Measurements from ENCODE around the gene ING5.
"Not testable (repeated sequence)": the region's sequence is repeated elsewhere in the genome, so short reads cannot be mapped to it uniquely, and the experiment has no call there.

The ING5 gene

GRCh38 chr2:241743008-241743407, 41.2 kb downstream of the ING5 start:
- DNase-seq, result not testable (repeated sequence)

GRCh38 chr2:241743620-241744019, 41.8 kb downstream of the ING5 start:
- DNase-seq, result no peak

GRCh38 chr2:241744028-241744754, 42.4 kb downstream of the ING5 start:
- DNase-seq, result no peak

GRCh38 chr2:241745276-241745675, 43.4 kb downstream of the ING5 start:
- no peak for DNase-seq

- DNase-seq, result no peak
Measured at GRCh38 chr2:241746084-241746483, 44.2 kb downstream of the ING5 start.

- DNase-seq, result no peak
Measured at GRCh38 chr2:241748468-241749256, 46.8 kb downstream of the ING5 start.

- DNase-seq, result no peak
Measured at GRCh38 chr2:241750076-241750840, 48.4 kb downstream of the ING5 start.

- DNase-seq, result no peak
Measured at GRCh38 chr2:241751152-241751551, 49.3 kb downstream of the ING5 start.

GRCh38 chr2:241751776-241752175, 49.9 kb downstream of the ING5 start:
- no peak for DNase-seq

GRCh38 chr2:241752253-241752652, 50.4 kb downstream of the ING5 start:
- DNase-seq, result no peak

GRCh38 chr2:241752689-241753276, 50.9 kb downstream of the ING5 start:
- DNase-seq, result no peak

- no peak for DNase-seq
Measured at GRCh38 chr2:241753493-241753892, 51.7 kb downstream of the ING5 start.

- no peak for DNase-seq
Measured at GRCh38 chr2:241754042-241754441, 52.2 kb downstream of the ING5 start.

GRCh38 chr2:241755166-241755565, 53.3 kb downstream of the ING5 start:
- no peak for DNase-seq

GRCh38 chr2:241755777-241756176, 53.9 kb downstream of the ING5 start:
- DNase-seq, result no peak

- DNase-seq, result no peak
Measured at GRCh38 chr2:241759067-241759807, 57.4 kb downstream of the ING5 start.

- DNase-seq, result not testable (repeated sequence)
Measured at GRCh38 chr2:241759893-241760292, 58.1 kb downstream of the ING5 start.

GRCh38 chr2:241760301-241760771, 58.5 kb downstream of the ING5 start:
- DNase-seq, result no peak

- no peak for DNase-seq
Measured at GRCh38 chr2:241762321-241762932, 60.6 kb downstream of the ING5 start.

- DNase-seq, result peak; percentile 17
Measured at GRCh38 chr2:241762933-241763369, 61.1 kb downstream of the ING5 start.

GRCh38 chr2:241763551-241764274, 61.9 kb downstream of the ING5 start:
- DNase-seq, result no peak

Measured in activated T-cell treated with anti-CD3 and anti-CD28 coated beads for 4 hours (primary cell).